H1 (cell line): ENCODE measurements around the gene KCTD7.
"Not testable (repeated sequence)": the region's sequence is repeated elsewhere in the genome, so short reads cannot be mapped to it uniquely, and the experiment has no call there.

Experiments used
- CHD2 ChIP-seq: IDR thresholded peaks from 2 replicates; pipeline ENCODE4 v1.6.1; 2012; ENCODE audit warnings: low read length, improper control_type of control experiment
- TF ChIP-seq, protein P1 (sequence below): IDR thresholded peaks from 2 replicates; pipeline ENCODE4 v1.6.1; 2012; ENCODE audit warnings: inconsistent platforms

GRCh38 chr7:66588226-66588625 lies 40.5 kb upstream of the KCTD7 start:
- TF ChIP-seq, protein P1, sequence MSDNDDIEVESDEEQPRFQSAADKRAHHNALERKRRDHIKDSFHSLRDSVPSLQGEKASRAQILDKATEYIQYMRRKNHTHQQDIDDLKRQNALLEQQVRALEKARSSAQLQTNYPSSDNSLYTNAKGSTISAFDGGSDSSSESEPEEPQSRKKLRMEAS, result not testable (repeated sequence)
- TF ChIP-seq CHD2, result not testable (repeated sequence)
